CD4-positive, alpha-beta T cell (primary cell): ENCODE results near the gene EHBP1L1. TPM values are rescaled to one million over a fixed set of nuclear protein-coding genes. Genes with fewer than 3 reads are reported as not detected.

Experiments
- ATAC-seq: fragments of 200-7000 bp; cut with Tn5 transposase; one replicate; pipeline ENCODE4 v1.10.0; 2022; ENCODE audit warnings: mild to moderate bottlenecking; ENCODE audit not compliant: poor library complexity
- CTCF ChIA-PET: fragments of 350-600 bp; sonication (Branson Sonifier 250); formaldehyde crosslinking; loops from one replicate; lab custom pipeline; 2021; ENCODE audit warnings: antibody characterized with exemption, inconsistent platforms; lab: Charles Lee
- POLR2A ChIA-PET: fragments of 350-600 bp; sonication (Branson Sonifier 250); formaldehyde crosslinking; loops from one replicate; lab custom pipeline; 2021; ENCODE audit warnings: antibody characterized with exemption, inconsistent platforms; lab: Charles Lee
- DNase-seq, 14 experiments: peaks; one replicate each; pipeline ENCODE4 v3.0.0-alpha.2; 2013 to 2020; ENCODE audit warnings: mixed read lengths in 2 of 14
- H3K27ac ChIP-seq, 2 donors: one replicate each; pipeline versions ENCODE4 v1.5.1 to v1.7.0; 2013; ENCODE audit warnings: low read length in 2 of 2, low read depth in 1 of 2, mild to moderate bottlenecking in 1 of 2
- H3K27me3 ChIP-seq, 2 experiments: 1 replicate in 1 of 2; 2 replicates in 1 of 2; pipeline versions ENCODE4 v1.6.1 to v1.7.0; 2013; ENCODE audit warnings: low read length in 2 of 2, control low read depth in 1 of 2, mild to moderate bottlenecking in 1 of 2, moderate library complexity in 1 of 2; ENCODE audit not compliant: insufficient read depth in 2 of 2, control insufficient read depth in 1 of 2
- H3K36me3 ChIP-seq: one replicate; pipeline ENCODE4 v1.6.1; 2013; ENCODE audit warnings: low read length, control low read depth; ENCODE audit not compliant: insufficient read depth
- H3K4me1 ChIP-seq: one replicate; pipeline ENCODE4 v1.6.1; 2013; ENCODE audit warnings: low read length, control low read depth; ENCODE audit not compliant: insufficient read depth
- H3K4me3 ChIP-seq: one replicate; pipeline ENCODE4 v1.5.1; 2013; ENCODE audit warnings: mild to moderate bottlenecking, low read length, moderate library complexity
- H3K9me3 ChIP-seq, 2 experiments: 1 replicate in 1 of 2; 2 replicates in 1 of 2; pipeline versions ENCODE4 v1.6.1 to v1.7.0; 2013; ENCODE audit warnings: low read length in 2 of 2, mild to moderate bottlenecking in 2 of 2, control low read depth in 1 of 2, moderate library complexity in 1 of 2; ENCODE audit not compliant: control insufficient read depth in 1 of 2, insufficient read depth in 1 of 2
- H3K27ac Mint-ChIP-seq: one replicate; pipeline ENCODE4 v1.8.0; 2020; ENCODE audit warnings: mixed read lengths
- H3K27me3 Mint-ChIP-seq: one replicate; pipeline ENCODE4 v1.8.0; 2021; ENCODE audit warnings: mixed read lengths
- H3K36me3 Mint-ChIP-seq: one replicate; pipeline ENCODE4 v1.8.0; 2021; ENCODE audit warnings: low read depth, mixed read lengths
- H3K4me1 Mint-ChIP-seq: one replicate; pipeline ENCODE4 v1.8.0; 2021; ENCODE audit warnings: low read depth, mixed read lengths
- H3K4me3 Mint-ChIP-seq: one replicate; pipeline ENCODE4 v1.8.0; 2020; ENCODE audit warnings: mild to moderate bottlenecking, mixed read lengths
- H3K9me3 Mint-ChIP-seq: one replicate; pipeline ENCODE4 v1.8.0; 2020; ENCODE audit warnings: mixed read lengths
- intact Hi-C, 2 experiments: fragments of 100-400 bp; cut with DNase I in 1 of 2; cut with micrococcal nuclease in 1 of 2; formaldehyde crosslinking; loops; one replicate each; pipeline versions ENCODE4 v1.15.1 to v1.9.0; 2023 to 2025; cut with DNase I, micrococcal nuclease
- total RNA-seq, 174 experiments: library from RNA in 2 of 174; stranded (reverse) in 2 of 174; gene quantifications; one replicate each; pipeline ENCODE4 v1.2.3 and lab custom pipeline; 2021 to 2026
- TF ChIP-seq, protein P1 (sequence below): fragments of 200-600 bp; IDR thresholded peaks from one replicate; pipeline ENCODE4 v1.8.0; 2022; ENCODE audit warnings: antibody characterized with exemption, mild to moderate bottlenecking

Gene EHBP1L1
- total RNA-seq, 2 experiments from 2014 or later: 82.6 to 88.5 TPM

DNA sequence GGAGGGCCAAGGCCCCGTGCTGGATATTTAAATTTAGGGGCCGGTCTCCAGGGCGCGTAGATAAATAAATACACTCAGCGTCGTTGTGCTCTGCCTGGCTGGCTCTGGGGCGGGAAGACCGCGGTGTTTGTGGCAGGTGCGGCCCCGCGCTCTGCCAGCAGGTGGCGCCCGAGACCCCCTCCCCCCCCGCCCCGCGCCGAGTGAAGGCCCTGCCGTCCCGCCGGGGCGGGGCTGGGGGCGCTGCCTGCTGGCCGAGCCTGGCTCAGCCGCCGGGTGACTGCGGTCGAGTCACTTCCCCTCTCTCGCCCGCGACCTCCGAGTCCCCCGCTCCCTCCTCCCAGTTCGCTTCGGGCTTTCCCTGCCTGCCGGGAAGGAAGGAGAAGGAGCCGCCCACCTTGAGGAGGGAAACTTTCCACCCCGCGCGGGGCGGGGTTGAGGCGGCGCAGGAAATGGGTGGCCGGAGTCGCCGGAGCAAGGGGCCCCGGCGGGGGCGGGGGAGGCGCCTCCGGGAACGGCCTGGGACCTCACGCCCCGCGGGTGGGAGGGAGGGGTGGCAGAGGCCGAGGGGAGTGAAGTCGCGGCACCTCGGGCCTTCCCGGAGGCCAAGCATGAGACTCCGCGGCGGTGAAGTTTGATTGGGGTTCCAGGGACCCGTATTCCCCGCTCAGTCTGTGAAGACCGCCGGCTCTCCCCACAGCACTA, 1.6 kb upstream of the EHBP1L1 start:
- ATAC-seq (peak; percentile 21), DNase-seq (peak; percentile 65 to 97 (median 79))
- TF ChIP-seq, protein P1, sequence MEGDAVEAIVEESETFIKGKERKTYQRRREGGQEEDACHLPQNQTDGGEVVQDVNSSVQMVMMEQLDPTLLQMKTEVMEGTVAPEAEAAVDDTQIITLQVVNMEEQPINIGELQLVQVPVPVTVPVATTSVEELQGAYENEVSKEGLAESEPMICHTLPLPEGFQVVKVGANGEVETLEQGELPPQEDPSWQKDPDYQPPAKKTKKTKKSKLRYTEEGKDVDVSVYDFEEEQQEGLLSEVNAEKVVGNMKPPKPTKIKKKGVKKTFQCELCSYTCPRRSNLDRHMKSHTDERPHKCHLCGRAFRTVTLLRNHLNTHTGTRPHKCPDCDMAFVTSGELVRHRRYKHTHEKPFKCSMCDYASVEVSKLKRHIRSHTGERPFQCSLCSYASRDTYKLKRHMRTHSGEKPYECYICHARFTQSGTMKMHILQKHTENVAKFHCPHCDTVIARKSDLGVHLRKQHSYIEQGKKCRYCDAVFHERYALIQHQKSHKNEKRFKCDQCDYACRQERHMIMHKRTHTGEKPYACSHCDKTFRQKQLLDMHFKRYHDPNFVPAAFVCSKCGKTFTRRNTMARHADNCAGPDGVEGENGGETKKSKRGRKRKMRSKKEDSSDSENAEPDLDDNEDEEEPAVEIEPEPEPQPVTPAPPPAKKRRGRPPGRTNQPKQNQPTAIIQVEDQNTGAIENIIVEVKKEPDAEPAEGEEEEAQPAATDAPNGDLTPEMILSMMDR: peak; percentile 99
- peak overlapping the region; percentile 98 for H3K4me3 Mint-ChIP-seq
- H3K4me3 ChIP-seq: peak overlapping the region; percentile 89
- H3K27me3 ChIP-seq: no peaks in the 10 kb centered on the region
- H3K9me3 Mint-ChIP-seq: no peaks in the 10 kb centered on the region
- no peaks in the 10 kb centered on the region for H3K9me3 ChIP-seq
- peaks cover 51% of the 10 kb centered on the region for H3K36me3 Mint-ChIP-seq
- CTCF ChIA-PET: interaction anchor here (1.3 to 4.4 kb wide), 6 partner anchors 14 to 34 kb away, joined by 7 to 64 read pairs (median 22); no protein-coding TSS in a partner anchor
- no peaks in the 10 kb centered on the region for H3K27me3 Mint-ChIP-seq
- H3K4me1 Mint-ChIP-seq: peaks cover 70% of the 10 kb centered on the region
- peaks cover 25% of the 10 kb centered on the region for H3K36me3 ChIP-seq
- peaks cover 82% of the 10 kb centered on the region for H3K4me1 ChIP-seq
- H3K27ac Mint-ChIP-seq: peak overlapping the region; percentile 98
- POLR2A ChIA-PET: interaction anchor here (1.4 to 5.5 kb wide), 16 partner anchors 8 to 285 kb away, joined by 3 to 92 read pairs (median 19); partner anchors contain the start of genes LTBP3, MALAT1, MAP3K11 and PCNX3
- intact Hi-C loops: loop anchor here (1.0 to 10.0 kb wide), 6 partner anchors 14 to 547 kb away; partner anchors contain the start of genes MAP3K11 (in 1 of the 2), PCNX3 (in 1 of the 2), RELA (in 1 of the 2) and SCYL1 (in 1 of the 2)
- H3K27ac ChIP-seq: peak overlapping the region; percentile 87 to 99

DNA sequence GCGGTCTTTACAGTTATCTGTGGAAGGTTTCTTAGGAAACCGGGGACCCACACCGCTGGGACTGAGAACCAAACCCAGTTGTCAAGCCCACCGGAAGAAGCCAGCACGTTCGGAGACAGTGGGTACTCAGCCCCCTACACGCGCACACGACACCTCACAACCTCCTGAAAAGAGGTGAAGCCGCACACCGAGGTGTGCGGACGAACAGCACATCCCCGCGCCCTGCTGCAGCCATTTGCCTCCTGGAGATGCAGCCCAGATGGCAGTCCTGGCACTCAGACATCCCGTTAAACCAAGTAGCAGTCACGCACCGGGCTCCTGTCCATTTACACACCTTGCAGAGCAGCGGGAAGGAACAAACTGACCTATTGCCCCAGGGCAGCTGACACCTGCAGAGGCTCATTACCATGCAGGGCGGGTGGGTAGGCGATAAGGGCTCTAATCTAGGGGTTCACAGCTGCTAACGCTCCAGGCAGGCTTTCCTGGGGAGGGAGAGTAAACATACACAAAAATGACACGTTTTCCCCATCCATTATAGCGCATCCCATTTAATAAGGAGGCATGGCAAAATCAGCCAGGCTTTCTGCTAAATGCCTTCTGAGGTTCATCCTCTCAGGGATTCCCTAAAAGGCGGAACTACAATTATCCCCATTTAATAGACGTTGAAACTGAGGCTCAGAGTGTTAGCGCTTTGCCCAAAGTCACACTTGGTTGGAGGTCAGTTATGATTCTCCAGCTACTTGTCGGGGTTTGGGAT, 864 bp upstream of the EHBP1L1 start:
- H3K9me3 Mint-ChIP-seq: no peaks in the 10 kb centered on the region
- peaks cover 46% of the 10 kb centered on the region for H3K36me3 Mint-ChIP-seq
- H3K27me3 Mint-ChIP-seq: no peaks in the 10 kb centered on the region
- DNase-seq (peak in 2 of 14 experiments; percentile 47 to 79), ATAC-seq (peak; percentile 5)
- H3K9me3 ChIP-seq: no peaks in the 10 kb centered on the region
- TF ChIP-seq, protein P1: no peak
- H3K36me3 ChIP-seq: peaks cover 32% of the 10 kb centered on the region
- H3K27ac Mint-ChIP-seq: peak overlapping the region; percentile 98
- H3K27me3 ChIP-seq: no peaks in the 10 kb centered on the region
- ChIA-PET POLR2A (interaction anchor here (1.1 to 3.6 kb wide), 20 partner anchors 9 to 440 kb away, joined by 4 to 42 read pairs (median 12); partner anchors contain the start of genes LTBP3, MALAT1, PCNX3 and SCYL1), CTCF (interaction anchor here (0.9 to 4.1 kb wide), 3 partner anchors 13 to 35 kb away, joined by 3 to 31 read pairs (median 30); no protein-coding TSS in a partner anchor)
- H3K4me1 Mint-ChIP-seq: peaks cover 62% of the 10 kb centered on the region
- intact Hi-C loops: loop anchor here (1.0 to 10.0 kb wide), 6 partner anchors 13 to 548 kb away; partner anchors contain the start of genes MAP3K11 (in 1 of the 2), PCNX3 (in 1 of the 2), RELA (in 1 of the 2) and SCYL1 (in 1 of the 2)
- H3K4me1 ChIP-seq: peaks cover 78% of the 10 kb centered on the region
- peak overlapping the region; percentile 89 for H3K4me3 ChIP-seq
- peak overlapping the region; percentile 98 for H3K4me3 Mint-ChIP-seq
- peak overlapping the region; percentile 87 to 99 for H3K27ac ChIP-seq
